ENCODE data around the gene C1orf167.

The C1orf167 gene

GRCh38 chr1:11774753-11775152 lies 12.8 kb downstream of the C1orf167 start:
- no peaks in the 10 kb centered on the region for H3K36me3 ChIP-seq (ENCODE audit: control insufficient read depth, insufficient read depth, low read length)
- H3K79me2 ChIP-seq: no peaks in the 10 kb centered on the region
- no peak overlapping the region for H3K4me2 ChIP-seq (ENCODE audit: low read length)
- no peak overlapping the region for H3K27ac ChIP-seq
- no peak overlapping the region for H2AFZ ChIP-seq
- H3K9me3 ChIP-seq (ENCODE audit: control insufficient read depth, low read length): no peaks in the 10 kb centered on the region
- no peaks in the 10 kb centered on the region for H3K4me1 ChIP-seq
- no peak overlapping the region for H3K4me3 ChIP-seq (ENCODE audit: low read depth, low read length)
- H3K27me3 ChIP-seq (ENCODE audit: control insufficient read depth, insufficient read depth, low read length): no peaks in the 10 kb centered on the region
- no peak for TF ChIP-seq CTCF (IDR thresholded peaks at IDR 0.05)
- H3K9ac ChIP-seq: no peak overlapping the region

- TF ChIP-seq CTCF (IDR thresholded peaks at IDR 0.05): no peak
- Histone ChIP-seq H2AFZ (no peak overlapping the region), H3K4me2 (ENCODE audit: low read length) (no peak overlapping the region), H3K4me3 (ENCODE audit: low read depth, low read length) (no peak overlapping the region), H3K27me3 (ENCODE audit: control insufficient read depth, insufficient read depth, low read length) (no peaks in the 10 kb centered on the region), H3K27ac (no peak overlapping the region), H3K79me2 (no peaks in the 10 kb centered on the region), H3K36me3 (ENCODE audit: control insufficient read depth, insufficient read depth, low read length) (no peaks in the 10 kb centered on the region), H3K9ac (no peak overlapping the region), H3K9me3 (ENCODE audit: control insufficient read depth, low read length) (no peaks in the 10 kb centered on the region), H3K4me1 (no peaks in the 10 kb centered on the region)
Measured at GRCh38 chr1:11777658-11778322, 15.8 kb downstream of the C1orf167 start.

GRCh38 chr1:11778336-11778735 lies 16.3 kb downstream of the C1orf167 start:
- H3K4me2 ChIP-seq (ENCODE audit: low read length): no peak overlapping the region
- no peaks in the 10 kb centered on the region for H3K9me3 ChIP-seq (ENCODE audit: control insufficient read depth, low read length)
- H3K4me3 ChIP-seq (ENCODE audit: low read depth, low read length): no peak overlapping the region
- H3K9ac ChIP-seq: no peak overlapping the region
- H3K4me1 ChIP-seq: no peaks in the 10 kb centered on the region
- no peaks in the 10 kb centered on the region for H3K79me2 ChIP-seq
- H3K27ac ChIP-seq: no peak overlapping the region
- H2AFZ ChIP-seq: no peak overlapping the region
- H3K36me3 ChIP-seq (ENCODE audit: control insufficient read depth, insufficient read depth, low read length): no peaks in the 10 kb centered on the region
- no peak for TF ChIP-seq CTCF (IDR thresholded peaks at IDR 0.05)
- no peaks in the 10 kb centered on the region for H3K27me3 ChIP-seq (ENCODE audit: control insufficient read depth, insufficient read depth, low read length)

GRCh38 chr1:11778844-11779623 lies 17.0 kb downstream of the C1orf167 start:
- no peak overlapping the region for H2AFZ ChIP-seq
- no peak overlapping the region for H3K27ac ChIP-seq
- H3K4me3 ChIP-seq (ENCODE audit: low read depth, low read length): no peak overlapping the region
- no peak overlapping the region for H3K4me2 ChIP-seq (ENCODE audit: low read length)
- no peaks in the 10 kb centered on the region for H3K79me2 ChIP-seq
- no peaks in the 10 kb centered on the region for H3K4me1 ChIP-seq
- H3K27me3 ChIP-seq (ENCODE audit: control insufficient read depth, insufficient read depth, low read length): no peaks in the 10 kb centered on the region
- no peaks in the 10 kb centered on the region for H3K9me3 ChIP-seq (ENCODE audit: control insufficient read depth, low read length)
- no peak for TF ChIP-seq CTCF (IDR thresholded peaks at IDR 0.05)
- no peak overlapping the region for H3K9ac ChIP-seq
- H3K36me3 ChIP-seq (ENCODE audit: control insufficient read depth, insufficient read depth, low read length): no peaks in the 10 kb centered on the region

All from parathyroid adenoma (tissue), 2 donors.